HL-60 (cell line): ENCODE results near the gene NOD2.

Experiments used
- DNase-seq, 2 experiments: peaks; one replicate each; pipeline ENCODE4 v3.0.0-alpha.2; 2010 to 2020; ENCODE audit warnings: low read depth in 1 of 2, low spot score in 1 of 2
- H3K27ac ChIP-seq: fragments of 250-450 bp; sonication (Bioruptor Pico); replicated peaks from 2 replicates; pipeline ENCODE4 v1.5.1; 2020; ENCODE audit warnings: mild to moderate bottlenecking, moderate library complexity
- H3K27me3 ChIP-seq: fragments of 250-450 bp; sonication (Bioruptor Pico); 2 replicates; pipeline ENCODE4 v1.5.1; 2021; ENCODE audit warnings: mild to moderate bottlenecking, moderate library complexity; ENCODE audit not compliant: insufficient read depth, poor library complexity, severe bottlenecking
- H3K4me3 ChIP-seq: replicated peaks from 2 replicates; pipeline ENCODE4 v1.5.1; 2011; ENCODE audit warnings: mild to moderate bottlenecking, control low read depth, low read length; ENCODE audit not compliant: insufficient read depth
- GABPA ChIP-seq: IDR thresholded peaks from 2 replicates; pipeline ENCODE4 v1.6.1; 2012; ENCODE audit warnings: low read depth
- POLR2AphosphoS5 ChIP-seq: IDR thresholded peaks from 2 replicates; pipeline ENCODE4 v1.6.1; 2012; ENCODE audit warnings: low read depth
- SPI1 ChIP-seq: IDR thresholded peaks from 2 replicates; pipeline ENCODE4 v1.6.1; 2012; ENCODE audit warnings: low read depth, mild to moderate bottlenecking, borderline replicate concordance
- TF ChIP-seq, protein P1 (sequence below): IDR thresholded peaks from one replicate; pipeline ENCODE4 v1.5.1; 2011; ENCODE audit warnings: low read length, control low read depth, inconsistent platforms; ENCODE audit not compliant: insufficient read depth
- TF ChIP-seq, protein P2 (sequence below): IDR thresholded peaks from 2 replicates; pipeline ENCODE4 v1.6.1; 2012; ENCODE audit warnings: low read depth; ENCODE audit not compliant: insufficient replicate concordance

NOD2 gene

DNA sequence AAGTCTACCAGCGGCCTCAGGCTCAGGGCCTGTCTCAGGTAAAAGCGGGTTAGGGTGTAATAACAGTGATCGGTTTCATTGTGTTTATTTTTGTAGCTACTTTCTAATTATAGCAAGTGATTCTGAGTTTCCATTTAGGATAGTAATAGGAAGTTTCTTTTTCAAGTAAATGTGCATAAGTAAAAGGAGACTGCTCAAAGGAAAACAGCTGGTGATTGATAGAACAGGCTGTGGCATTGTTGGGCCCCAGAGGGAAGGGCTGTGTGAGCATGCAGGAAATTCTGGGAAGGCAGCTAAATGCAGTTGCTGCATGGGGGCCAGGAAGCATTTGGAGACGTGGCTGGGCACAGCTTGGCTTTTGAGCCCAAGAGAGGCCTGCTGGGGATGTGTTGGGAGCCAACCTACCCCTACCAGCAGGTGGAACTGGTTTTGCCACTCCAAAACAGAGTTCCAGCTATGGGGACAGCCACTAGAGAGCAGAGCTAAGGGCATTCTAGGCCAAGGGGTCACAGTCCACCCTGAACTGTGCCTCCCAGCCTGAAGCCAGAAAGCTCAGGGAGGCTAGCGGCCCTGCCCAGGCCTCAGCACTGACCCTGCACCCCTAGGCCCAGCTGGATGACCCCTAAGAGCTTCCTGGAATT lies 24.9 kb upstream of the NOD2 start:
- H3K4me3 ChIP-seq, result no peak overlapping the region

DNA sequence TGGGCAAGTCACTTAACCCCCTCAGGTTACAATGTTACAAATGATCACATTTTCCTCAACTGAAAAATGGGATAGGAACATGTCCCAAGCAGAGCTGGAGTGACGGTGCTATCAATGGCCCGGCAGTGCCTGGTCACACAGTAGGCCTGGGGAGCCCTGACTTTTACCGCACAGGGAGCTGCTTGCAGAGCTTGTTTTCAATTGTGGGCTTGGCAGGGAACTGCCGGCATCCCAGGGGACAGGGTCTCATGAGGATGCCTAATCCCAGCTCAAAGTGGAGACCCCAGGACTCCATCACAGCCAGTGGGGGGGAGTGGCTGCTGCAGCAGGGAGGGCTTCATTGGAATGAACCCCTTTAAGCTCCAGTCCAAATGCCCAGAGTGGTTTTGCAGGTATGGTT lies 23.7 kb upstream of the NOD2 start:
- no peak for TF ChIP-seq SPI1
- TF ChIP-seq, protein P1, sequence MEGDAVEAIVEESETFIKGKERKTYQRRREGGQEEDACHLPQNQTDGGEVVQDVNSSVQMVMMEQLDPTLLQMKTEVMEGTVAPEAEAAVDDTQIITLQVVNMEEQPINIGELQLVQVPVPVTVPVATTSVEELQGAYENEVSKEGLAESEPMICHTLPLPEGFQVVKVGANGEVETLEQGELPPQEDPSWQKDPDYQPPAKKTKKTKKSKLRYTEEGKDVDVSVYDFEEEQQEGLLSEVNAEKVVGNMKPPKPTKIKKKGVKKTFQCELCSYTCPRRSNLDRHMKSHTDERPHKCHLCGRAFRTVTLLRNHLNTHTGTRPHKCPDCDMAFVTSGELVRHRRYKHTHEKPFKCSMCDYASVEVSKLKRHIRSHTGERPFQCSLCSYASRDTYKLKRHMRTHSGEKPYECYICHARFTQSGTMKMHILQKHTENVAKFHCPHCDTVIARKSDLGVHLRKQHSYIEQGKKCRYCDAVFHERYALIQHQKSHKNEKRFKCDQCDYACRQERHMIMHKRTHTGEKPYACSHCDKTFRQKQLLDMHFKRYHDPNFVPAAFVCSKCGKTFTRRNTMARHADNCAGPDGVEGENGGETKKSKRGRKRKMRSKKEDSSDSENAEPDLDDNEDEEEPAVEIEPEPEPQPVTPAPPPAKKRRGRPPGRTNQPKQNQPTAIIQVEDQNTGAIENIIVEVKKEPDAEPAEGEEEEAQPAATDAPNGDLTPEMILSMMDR, result no peak
- TF ChIP-seq, protein P2, sequence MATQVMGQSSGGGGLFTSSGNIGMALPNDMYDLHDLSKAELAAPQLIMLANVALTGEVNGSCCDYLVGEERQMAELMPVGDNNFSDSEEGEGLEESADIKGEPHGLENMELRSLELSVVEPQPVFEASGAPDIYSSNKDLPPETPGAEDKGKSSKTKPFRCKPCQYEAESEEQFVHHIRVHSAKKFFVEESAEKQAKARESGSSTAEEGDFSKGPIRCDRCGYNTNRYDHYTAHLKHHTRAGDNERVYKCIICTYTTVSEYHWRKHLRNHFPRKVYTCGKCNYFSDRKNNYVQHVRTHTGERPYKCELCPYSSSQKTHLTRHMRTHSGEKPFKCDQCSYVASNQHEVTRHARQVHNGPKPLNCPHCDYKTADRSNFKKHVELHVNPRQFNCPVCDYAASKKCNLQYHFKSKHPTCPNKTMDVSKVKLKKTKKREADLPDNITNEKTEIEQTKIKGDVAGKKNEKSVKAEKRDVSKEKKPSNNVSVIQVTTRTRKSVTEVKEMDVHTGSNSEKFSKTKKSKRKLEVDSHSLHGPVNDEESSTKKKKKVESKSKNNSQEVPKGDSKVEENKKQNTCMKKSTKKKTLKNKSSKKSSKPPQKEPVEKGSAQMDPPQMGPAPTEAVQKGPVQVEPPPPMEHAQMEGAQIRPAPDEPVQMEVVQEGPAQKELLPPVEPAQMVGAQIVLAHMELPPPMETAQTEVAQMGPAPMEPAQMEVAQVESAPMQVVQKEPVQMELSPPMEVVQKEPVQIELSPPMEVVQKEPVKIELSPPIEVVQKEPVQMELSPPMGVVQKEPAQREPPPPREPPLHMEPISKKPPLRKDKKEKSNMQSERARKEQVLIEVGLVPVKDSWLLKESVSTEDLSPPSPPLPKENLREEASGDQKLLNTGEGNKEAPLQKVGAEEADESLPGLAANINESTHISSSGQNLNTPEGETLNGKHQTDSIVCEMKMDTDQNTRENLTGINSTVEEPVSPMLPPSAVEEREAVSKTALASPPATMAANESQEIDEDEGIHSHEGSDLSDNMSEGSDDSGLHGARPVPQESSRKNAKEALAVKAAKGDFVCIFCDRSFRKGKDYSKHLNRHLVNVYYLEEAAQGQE, result no peak
- no peak for TF ChIP-seq POLR2AphosphoS5
- TF ChIP-seq GABPA, result no peak
- DNase-seq, result no peak
- Histone ChIP-seq H3K27ac (no peak overlapping the region), H3K4me3 (no peak overlapping the region), H3K27me3 (no peaks in the 10 kb centered on the region)

More for the DNA sequence above, 24.9 kb upstream of the NOD2 start:
- no peak for DNase-seq
- H3K27me3 ChIP-seq, result no peaks in the 10 kb centered on the region
- no peak overlapping the region for H3K27ac ChIP-seq
- TF ChIP-seq SPI1, result no peak
- TF ChIP-seq, protein P2, result no peak
- TF ChIP-seq POLR2AphosphoS5, result no peak
- no peak for TF ChIP-seq GABPA
- TF ChIP-seq, protein P1, result no peak

DNA sequence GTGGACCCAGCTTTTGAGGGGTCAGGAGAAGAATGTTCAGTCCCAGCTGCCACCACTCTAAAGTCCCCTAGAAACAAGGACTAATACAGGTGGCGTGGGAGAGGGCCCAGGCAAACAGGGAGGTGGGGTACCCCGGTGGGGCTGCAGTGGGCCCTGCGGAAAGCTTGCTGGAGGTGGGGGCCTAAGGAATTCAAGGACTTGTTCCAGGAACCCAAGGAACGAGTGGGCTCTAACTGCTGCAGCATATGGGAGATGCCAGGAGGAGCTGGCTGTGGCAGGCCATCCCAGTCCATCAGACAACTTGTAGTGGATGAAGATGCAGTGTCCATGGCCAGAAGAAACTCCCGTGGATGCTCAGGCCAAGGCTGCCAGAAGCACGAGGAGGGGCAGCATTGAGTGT lies 22.9 kb upstream of the NOD2 start:
- TF ChIP-seq POLR2AphosphoS5, result no peak
- TF ChIP-seq, protein P2, result no peak
- TF ChIP-seq GABPA, result no peak
- TF ChIP-seq SPI1, result no peak
- TF ChIP-seq, protein P1, result no peak
- H3K4me3 ChIP-seq, result no peak overlapping the region
- no peaks in the 10 kb centered on the region for H3K27me3 ChIP-seq
- no peak for DNase-seq
- no peak overlapping the region for H3K27ac ChIP-seq
